MCF 10A (cell line): ENCODE measurements around the gene NR1I3. TPM values are rescaled to one million over a fixed set of nuclear protein-coding genes. Genes with fewer than 3 reads are reported as not detected.

Source experiments
- BruUV-seq: library from RNA; stranded (reverse); fragments of 400-500 nt; replicated peaks from 2 replicates; lab custom pipeline; 2021; lab: Mats Ljungman, UMichigan
- CTCF ChIA-PET: fragments of 300-600 bp; sonication (Branson Sonifier 250); formaldehyde crosslinking; extraction: SDS; loops from one replicate; lab custom pipeline; 2021; ENCODE audit warnings: antibody characterized with exemption, inconsistent platforms; lab: Yijun Ruan, JAX
- POLR2A ChIA-PET: fragments of 300-600, 350-650 bp; sonication (Branson Sonifier 250); formaldehyde crosslinking; extraction: SDS; loops from one replicate; lab custom pipeline; 2020; ENCODE audit warnings: antibody characterized with exemption, inconsistent platforms; lab: Yijun Ruan, JAX
- DNase-seq: peaks from one replicate; pipeline ENCODE4 v3.0.0-alpha.2; 2018; ENCODE audit not compliant: unreplicated experiment
- H3K27ac Mint-ChIP-seq: one replicate; pipeline ENCODE4 v1.8.0; 2022; ENCODE audit warnings: mild to moderate bottlenecking, low read depth, mixed read lengths; ENCODE audit not compliant: unreplicated experiment
- H3K27me3 Mint-ChIP-seq: one replicate; pipeline ENCODE4 v1.8.0; 2022; ENCODE audit warnings: mixed read lengths; ENCODE audit not compliant: insufficient read depth, unreplicated experiment
- H3K36me3 Mint-ChIP-seq: one replicate; pipeline ENCODE4 v1.8.0; 2022; ENCODE audit warnings: mild to moderate bottlenecking, moderate library complexity, mixed read lengths; ENCODE audit not compliant: insufficient read depth, unreplicated experiment
- H3K4me1 Mint-ChIP-seq: one replicate; pipeline ENCODE4 v1.8.0; 2022; ENCODE audit warnings: mixed read lengths; ENCODE audit not compliant: insufficient read depth, unreplicated experiment
- H3K4me3 Mint-ChIP-seq: one replicate; pipeline ENCODE4 v1.8.0; 2022; ENCODE audit warnings: mild to moderate bottlenecking, moderate library complexity, mixed read lengths; ENCODE audit not compliant: unreplicated experiment
- H3K9me3 Mint-ChIP-seq: one replicate; pipeline ENCODE4 v1.8.0; 2022; ENCODE audit warnings: mixed read lengths; ENCODE audit not compliant: unreplicated experiment
- intact Hi-C: fragments of 100-400 bp; cut with micrococcal nuclease; formaldehyde crosslinking; loops from 2 replicates; pipeline ENCODE4 v1.14.1; 2022
- total RNA-seq: library from RNA; stranded (reverse); gene quantifications from 2 replicates; pipeline ENCODE4 v1.2.3, GENCODE V29; 2022
- TF ChIP-seq, protein P1 (sequence below): fragments of 200-600 bp; IDR thresholded peaks from one replicate; pipeline ENCODE4 v1.8.0; 2022; ENCODE audit warnings: antibody characterized with exemption, mild to moderate bottlenecking; ENCODE audit not compliant: unreplicated experiment

The NR1I3 gene
- total RNA-seq, 1 experiment from 2014 or later: not detected

DNA sequence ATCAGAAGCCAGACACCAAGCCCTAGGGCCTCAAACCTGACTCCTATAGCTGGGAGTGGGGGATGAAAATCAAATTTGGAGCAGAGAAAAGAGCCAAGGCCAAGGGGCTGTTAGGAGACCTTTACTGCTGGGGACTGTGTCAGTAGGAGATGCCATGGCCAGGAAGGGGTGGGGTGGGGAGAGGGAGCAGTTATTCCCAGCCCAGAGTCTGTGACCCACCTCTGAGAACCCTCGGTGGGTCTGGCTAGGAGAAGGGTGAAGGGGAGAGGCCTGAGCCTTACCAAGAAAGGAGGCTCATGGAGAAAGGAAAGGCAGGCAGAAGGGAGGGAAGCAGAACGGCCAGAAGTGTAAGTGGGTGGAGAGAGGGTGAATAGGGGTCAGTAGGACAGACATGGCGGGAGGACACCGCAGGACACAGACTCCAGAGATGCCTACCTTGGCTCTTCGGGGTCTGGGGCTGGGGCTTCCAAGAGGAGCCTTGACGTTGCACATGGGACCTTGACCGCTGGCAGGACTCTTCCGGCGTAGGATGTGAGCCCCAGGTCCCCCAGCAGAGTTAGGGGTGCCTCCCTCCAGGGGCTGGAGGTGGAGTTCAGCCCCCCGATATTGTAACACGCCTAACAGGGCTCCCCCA is 40.3 kb downstream of the NR1I3 start:
- POLR2A ChIA-PET: interaction anchor here (0.6 to 2.9 kb wide), 9 partner anchors 17 to 569 kb away, joined by 3 to 11 read pairs (median 4); partner anchors contain the start of genes DEDD, FCER1G and TOMM40L
- no peak overlapping the region for H3K27ac Mint-ChIP-seq
- no peak overlapping the region for H3K4me3 Mint-ChIP-seq
- no TSS peak for BruUV-seq
- TF ChIP-seq, protein P1, sequence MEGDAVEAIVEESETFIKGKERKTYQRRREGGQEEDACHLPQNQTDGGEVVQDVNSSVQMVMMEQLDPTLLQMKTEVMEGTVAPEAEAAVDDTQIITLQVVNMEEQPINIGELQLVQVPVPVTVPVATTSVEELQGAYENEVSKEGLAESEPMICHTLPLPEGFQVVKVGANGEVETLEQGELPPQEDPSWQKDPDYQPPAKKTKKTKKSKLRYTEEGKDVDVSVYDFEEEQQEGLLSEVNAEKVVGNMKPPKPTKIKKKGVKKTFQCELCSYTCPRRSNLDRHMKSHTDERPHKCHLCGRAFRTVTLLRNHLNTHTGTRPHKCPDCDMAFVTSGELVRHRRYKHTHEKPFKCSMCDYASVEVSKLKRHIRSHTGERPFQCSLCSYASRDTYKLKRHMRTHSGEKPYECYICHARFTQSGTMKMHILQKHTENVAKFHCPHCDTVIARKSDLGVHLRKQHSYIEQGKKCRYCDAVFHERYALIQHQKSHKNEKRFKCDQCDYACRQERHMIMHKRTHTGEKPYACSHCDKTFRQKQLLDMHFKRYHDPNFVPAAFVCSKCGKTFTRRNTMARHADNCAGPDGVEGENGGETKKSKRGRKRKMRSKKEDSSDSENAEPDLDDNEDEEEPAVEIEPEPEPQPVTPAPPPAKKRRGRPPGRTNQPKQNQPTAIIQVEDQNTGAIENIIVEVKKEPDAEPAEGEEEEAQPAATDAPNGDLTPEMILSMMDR: no peak
- peaks cover 2% of the 10 kb centered on the region for H3K36me3 Mint-ChIP-seq
- no peak for DNase-seq
- CTCF ChIA-PET: interaction anchor here (0.5 to 4.1 kb wide), 10 partner anchors 9 to 208 kb away, joined by 3 to 28 read pairs (median 6); partner anchors contain the start of gene TOMM40L
- H3K4me1 Mint-ChIP-seq: peaks cover 46% of the 10 kb centered on the region
- no peaks in the 10 kb centered on the region for H3K27me3 Mint-ChIP-seq
- no peaks in the 10 kb centered on the region for H3K9me3 Mint-ChIP-seq
- intact Hi-C loops: no loop called here

DNA sequence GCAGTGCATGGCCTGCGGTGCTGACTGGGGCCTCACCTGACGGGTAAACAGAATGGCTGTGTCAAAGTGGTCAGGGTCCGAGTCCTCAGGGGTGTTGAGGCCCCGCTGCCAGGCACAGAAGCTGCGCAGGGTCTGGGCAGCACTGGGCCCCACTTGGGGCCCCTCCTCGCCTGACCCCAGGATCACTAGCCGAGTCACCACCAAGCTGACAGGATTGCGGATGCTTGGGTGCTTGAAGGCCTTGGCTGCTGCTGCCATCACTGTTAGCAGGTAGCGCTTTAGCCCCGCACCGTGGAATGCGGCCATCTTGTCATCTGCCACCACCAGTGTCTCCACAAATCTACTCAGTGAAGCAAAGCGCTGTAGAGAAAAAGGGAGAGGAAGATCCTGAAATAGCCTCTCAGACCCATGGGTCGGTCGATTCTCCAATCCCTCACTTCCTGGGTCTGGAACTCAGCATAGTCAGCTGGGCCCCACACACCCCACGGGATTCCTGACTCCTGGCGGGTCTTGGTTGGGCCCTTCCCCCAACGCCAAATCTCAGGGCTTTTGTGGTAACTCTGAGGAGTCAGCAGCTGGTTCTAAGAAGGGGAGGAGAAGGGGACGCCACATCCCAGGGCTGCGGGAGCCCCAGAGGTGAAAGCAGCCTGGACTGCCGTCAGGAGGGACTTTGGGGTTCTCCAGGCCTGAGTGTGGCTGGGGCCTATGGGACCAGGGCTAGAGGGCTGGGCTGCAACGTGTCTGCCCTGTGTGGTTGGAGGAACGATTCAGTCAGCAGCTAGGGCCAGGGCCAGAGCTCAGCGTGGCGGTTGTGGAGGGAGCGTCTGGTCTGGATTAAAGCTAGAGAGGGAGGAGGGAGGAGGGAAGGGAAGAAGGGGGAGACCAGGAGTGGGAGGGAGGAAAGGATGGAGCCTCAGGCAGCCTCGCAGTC is 41.2 kb downstream of the NR1I3 start:
- DNase-seq: no peak
- Mint-ChIP-seq H3K36me3 (no peaks in the 10 kb centered on the region), H3K4me3 (no peak overlapping the region), H3K9me3 (no peaks in the 10 kb centered on the region), H3K27me3 (no peaks in the 10 kb centered on the region), H3K4me1 (peaks cover 54% of the 10 kb centered on the region), H3K27ac (no peak overlapping the region)
- intact Hi-C loops: no loop called here
- TF ChIP-seq, protein P1: no peak
- no TSS peak for BruUV-seq
- ChIA-PET CTCF (interaction anchor here (0.6 to 4.1 kb wide), 8 partner anchors 10 to 844 kb away, joined by 3 to 28 read pairs (median 5); partner anchors contain the start of gene TOMM40L), POLR2A (interaction anchor here (1.3 to 2.9 kb wide), 2 partner anchors 9 to 193 kb away, joined by 4 to 11 read pairs; no protein-coding TSS in a partner anchor)

DNA sequence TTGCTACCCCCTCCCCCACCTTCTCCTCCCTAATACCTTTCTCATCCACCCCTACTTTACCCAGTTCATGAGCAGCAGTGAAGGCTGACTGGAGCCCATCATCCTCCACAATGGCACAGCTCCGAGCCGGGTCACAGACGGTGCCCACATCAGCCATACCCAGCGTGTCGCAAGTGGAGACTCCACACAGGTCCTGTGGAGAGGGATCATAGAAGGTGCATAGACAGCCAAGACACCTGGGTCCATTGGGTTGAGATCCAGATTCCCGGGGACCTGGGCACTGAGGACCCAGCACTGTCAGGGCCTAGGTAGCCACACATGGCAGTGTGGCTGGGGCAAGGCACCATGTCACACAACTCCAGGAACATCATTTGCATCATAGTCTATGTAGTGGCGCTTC is 41.9 kb downstream of the NR1I3 start:
- Mint-ChIP-seq H3K27ac (no peak overlapping the region), H3K36me3 (no peaks in the 10 kb centered on the region), H3K9me3 (no peaks in the 10 kb centered on the region), H3K27me3 (no peaks in the 10 kb centered on the region), H3K4me3 (no peak overlapping the region), H3K4me1 (peaks cover 47% of the 10 kb centered on the region)
- TF ChIP-seq, protein P1: no peak
- no TSS peak for BruUV-seq
- ChIA-PET CTCF (interaction anchor here (0.8 to 5.5 kb wide), 5 partner anchors 8 to 186 kb away, joined by 3 to 122 read pairs (median 23); partner anchors contain the start of genes NDUFS2 and TOMM40L), POLR2A (interaction anchor here (1.3 kb wide), 1 partner anchor 10 kb away, joined by 4 read pairs; no protein-coding TSS in a partner anchor)
- intact Hi-C loops: no loop called here
- no peak for DNase-seq
